ENCODE measurements around the gene THSD4. TPM values are rescaled to one million over a fixed set of nuclear protein-coding genes. Genes with fewer than 3 reads are reported as not detected.
"Not testable (repeated sequence)": the region's sequence is repeated elsewhere in the genome, so short reads cannot be mapped to it uniquely, and the experiment has no call there.

Gene THSD4
- total RNA-seq, 1 donor from 2014 or later: 73.5 TPM

DNA sequence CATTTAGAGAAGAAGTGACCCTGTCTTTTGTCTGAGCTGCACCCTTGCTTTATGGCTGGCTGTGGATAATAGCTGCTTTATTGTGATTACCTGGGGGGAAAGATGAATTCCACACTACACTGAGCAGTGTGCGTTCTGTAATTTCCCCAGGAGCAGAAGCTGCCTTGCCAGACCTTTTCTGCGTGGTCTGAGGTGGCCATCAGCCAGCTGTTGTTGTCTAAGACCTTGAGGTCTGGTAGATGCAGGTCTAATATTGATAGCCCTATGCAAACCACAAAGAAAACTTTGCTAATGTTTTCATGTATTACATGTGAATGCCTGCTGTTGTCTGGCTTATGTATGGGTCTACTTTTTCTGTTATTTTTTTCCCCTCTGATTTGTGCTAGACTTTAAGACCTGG, 144.6 kb downstream of the THSD4 start:
- H3K4me3 ChIP-seq (ENCODE audit: low read depth, low read length): no peak overlapping the region
- DNase-seq (ENCODE audit: low read depth): no peak
- TF ChIP-seq, protein P1, sequence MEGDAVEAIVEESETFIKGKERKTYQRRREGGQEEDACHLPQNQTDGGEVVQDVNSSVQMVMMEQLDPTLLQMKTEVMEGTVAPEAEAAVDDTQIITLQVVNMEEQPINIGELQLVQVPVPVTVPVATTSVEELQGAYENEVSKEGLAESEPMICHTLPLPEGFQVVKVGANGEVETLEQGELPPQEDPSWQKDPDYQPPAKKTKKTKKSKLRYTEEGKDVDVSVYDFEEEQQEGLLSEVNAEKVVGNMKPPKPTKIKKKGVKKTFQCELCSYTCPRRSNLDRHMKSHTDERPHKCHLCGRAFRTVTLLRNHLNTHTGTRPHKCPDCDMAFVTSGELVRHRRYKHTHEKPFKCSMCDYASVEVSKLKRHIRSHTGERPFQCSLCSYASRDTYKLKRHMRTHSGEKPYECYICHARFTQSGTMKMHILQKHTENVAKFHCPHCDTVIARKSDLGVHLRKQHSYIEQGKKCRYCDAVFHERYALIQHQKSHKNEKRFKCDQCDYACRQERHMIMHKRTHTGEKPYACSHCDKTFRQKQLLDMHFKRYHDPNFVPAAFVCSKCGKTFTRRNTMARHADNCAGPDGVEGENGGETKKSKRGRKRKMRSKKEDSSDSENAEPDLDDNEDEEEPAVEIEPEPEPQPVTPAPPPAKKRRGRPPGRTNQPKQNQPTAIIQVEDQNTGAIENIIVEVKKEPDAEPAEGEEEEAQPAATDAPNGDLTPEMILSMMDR (conservative IDR thresholded peaks at IDR 0.05; ENCODE audit: low read depth, low read length): no peak

DNA sequence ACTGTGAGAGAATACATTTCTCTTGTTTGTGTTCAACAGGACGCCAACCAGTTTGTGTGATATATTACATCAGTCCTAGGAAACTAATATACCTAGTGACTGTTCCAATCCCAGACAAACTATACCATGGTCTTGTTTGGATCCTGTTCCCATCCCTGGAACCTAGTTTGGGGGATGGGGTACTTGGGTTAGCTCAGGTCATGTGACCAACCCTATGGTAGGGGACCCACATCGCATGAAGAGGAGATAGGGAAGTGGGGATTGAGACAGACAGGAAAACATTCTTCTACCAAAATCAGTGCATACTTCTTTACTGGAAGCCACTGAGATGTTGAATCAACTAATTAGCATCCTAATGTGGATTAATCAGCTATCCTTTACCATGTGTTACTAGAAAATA, 146.1 kb downstream of the THSD4 start:
- TF ChIP-seq, protein P1 (conservative IDR thresholded peaks at IDR 0.05; ENCODE audit: low read depth, low read length): no peak
- DNase-seq (ENCODE audit: low read depth): no peak
- H3K4me3 ChIP-seq (ENCODE audit: low read depth, low read length): no peak overlapping the region

DNA sequence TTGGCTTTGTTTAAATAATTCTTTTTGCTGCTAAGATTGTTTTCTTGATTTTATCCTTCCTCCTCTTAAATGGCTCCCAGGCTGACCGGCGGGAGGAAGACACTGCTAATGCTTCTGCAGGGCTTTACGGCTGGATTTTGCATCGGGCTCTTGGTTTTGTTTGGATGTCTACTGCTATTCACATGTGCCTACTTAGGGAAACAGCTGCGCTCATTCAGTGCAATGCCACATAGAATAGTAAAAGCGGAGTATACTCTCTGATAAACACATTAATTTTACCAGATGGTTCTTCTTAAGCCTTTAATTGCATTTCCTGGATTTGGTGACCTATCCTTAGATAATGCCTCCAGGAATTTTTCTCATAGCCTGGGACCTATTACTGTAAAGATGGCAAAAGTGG, 146.6 kb downstream of the THSD4 start:
- DNase-seq (ENCODE audit: low read depth): no peak
- TF ChIP-seq, protein P1 (conservative IDR thresholded peaks at IDR 0.05; ENCODE audit: low read depth, low read length): no peak
- no peak overlapping the region for H3K4me3 ChIP-seq (ENCODE audit: low read depth, low read length)

DNA sequence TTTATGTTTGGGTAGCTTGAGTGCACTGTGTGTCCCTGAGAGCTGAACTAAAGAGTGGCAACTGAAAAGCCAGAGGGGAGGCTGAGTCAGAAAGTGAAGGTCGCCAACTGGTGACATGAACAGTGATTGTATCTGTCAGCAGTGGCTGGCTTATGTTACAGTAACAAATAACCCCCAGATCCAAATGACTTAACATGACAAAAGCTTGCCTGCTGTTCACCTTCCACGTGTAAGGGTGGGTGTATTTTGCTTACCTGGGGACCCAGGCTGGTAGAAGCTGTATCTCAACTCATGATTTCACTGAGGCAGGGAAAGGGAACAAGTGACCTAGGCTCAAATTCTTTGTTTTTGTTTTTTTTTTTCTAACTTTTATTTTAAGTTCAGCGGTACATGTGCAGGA, 147.3 kb downstream of the THSD4 start:
- no peak overlapping the region for H3K4me3 ChIP-seq (ENCODE audit: low read depth, low read length)
- TF ChIP-seq, protein P1 (conservative IDR thresholded peaks at IDR 0.05; ENCODE audit: low read depth, low read length): no peak
- DNase-seq (ENCODE audit: low read depth): no peak

DNA sequence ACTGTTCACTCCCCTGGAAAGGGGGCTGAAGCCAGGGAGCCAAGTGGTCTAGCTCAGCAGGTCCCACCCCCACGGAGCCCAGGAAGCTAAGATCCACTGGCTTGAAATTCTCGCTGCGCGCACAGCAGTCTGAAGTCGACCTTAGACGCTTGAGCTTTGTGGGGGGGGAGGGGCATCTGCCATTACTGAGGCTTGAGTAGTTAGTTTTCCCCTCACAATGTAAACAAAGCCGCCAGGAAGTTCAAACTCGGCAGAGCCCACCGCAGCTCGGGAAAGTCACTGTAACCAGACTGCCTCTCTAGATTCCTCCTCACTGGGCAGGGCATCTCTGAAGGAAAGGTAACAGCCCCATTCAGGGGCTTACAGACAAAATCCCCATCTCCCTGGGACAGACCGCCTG, 150.3 kb downstream of the THSD4 start:
- not testable (repeated sequence) for H3K4me3 ChIP-seq (ENCODE audit: low read depth, low read length); DNase-seq (ENCODE audit: low read depth)

DNA sequence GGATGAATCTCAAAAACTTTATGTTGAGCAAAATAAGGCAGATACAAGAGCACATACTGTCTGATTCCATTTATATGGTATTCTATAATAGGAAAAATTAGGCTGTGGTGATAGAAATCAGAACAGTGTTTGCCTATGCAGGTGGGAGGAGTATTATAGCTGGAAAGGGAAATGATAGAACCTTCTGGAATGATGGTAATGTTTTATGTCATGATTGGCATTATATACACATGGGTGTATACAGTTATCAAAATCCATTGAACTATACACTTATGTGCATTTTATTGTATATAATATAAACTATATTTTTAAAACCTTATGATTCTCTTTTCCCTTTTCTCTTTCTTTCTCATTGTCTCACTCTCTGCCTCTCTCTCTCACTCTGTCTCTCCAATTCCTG, 156.1 kb downstream of the THSD4 start:
- TF ChIP-seq, protein P1 (conservative IDR thresholded peaks at IDR 0.05; ENCODE audit: low read depth, low read length): no peak
- no peak for DNase-seq (ENCODE audit: low read depth)
- H3K4me3 ChIP-seq (ENCODE audit: low read depth, low read length): no peak overlapping the region

DNA sequence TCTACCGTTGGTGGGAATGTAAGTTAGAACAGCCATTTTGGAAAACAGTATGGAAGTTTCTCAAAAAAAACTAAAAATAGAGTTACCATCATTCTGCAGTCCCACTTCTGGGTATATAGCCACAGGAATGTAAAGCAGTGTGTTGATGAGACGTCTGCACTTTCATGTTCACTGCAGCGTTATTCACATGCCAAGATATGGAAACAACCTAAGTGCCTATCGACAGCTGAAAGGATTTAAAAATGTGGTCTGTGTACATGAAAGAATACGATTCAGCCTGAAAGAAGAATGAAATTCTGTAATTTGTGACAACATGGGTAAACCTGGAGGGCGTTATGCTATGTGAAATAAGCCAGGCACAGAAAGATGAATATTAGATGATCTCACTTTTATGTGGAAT, 157.7 kb downstream of the THSD4 start:
- TF ChIP-seq, protein P1 (conservative IDR thresholded peaks at IDR 0.05; ENCODE audit: low read depth, low read length): no peak
- no peak for DNase-seq (ENCODE audit: low read depth)
- no peak overlapping the region for H3K4me3 ChIP-seq (ENCODE audit: low read depth, low read length)

All from epithelial cell of proximal tubule (primary cell).